ENCODE results near the gene CASP14. TPM values are rescaled to one million over a fixed set of nuclear protein-coding genes. Genes with fewer than 3 reads are reported as not detected.

The CASP14 gene
- total RNA-seq, 1 experiment from 2014 or later = not detected

- peaks cover 26% of the 10 kb centered on the region for H3K9me3 ChIP-seq
- H3K27me3 ChIP-seq = no peaks in the 10 kb centered on the region
- no peaks in the 10 kb centered on the region for H3K36me3 ChIP-seq
- no peak overlapping the region for H3K4me3 ChIP-seq
- DNase-seq = no peak
Measured at GRCh38 chr19:15099017-15099582, 49.8 kb downstream of the CASP14 start.

- no peaks in the 10 kb centered on the region for H3K36me3 ChIP-seq
- H3K4me3 ChIP-seq = no peak overlapping the region
- H3K27me3 ChIP-seq = no peaks in the 10 kb centered on the region
- H3K9me3 ChIP-seq = peaks cover 45% of the 10 kb centered on the region
- no peak for DNase-seq
Measured at GRCh38 chr19:15101479-15102082, 52.3 kb downstream of the CASP14 start.

GRCh38 chr19:15104003-15104402 is 54.7 kb downstream of the CASP14 start:
- Histone ChIP-seq H3K4me3 (no peak overlapping the region), H3K36me3 (peaks cover 12% of the 10 kb centered on the region), H3K27me3 (no peaks in the 10 kb centered on the region), H3K9me3 (peaks cover 45% of the 10 kb centered on the region)
- no peak for DNase-seq

- H3K27me3 ChIP-seq = no peaks in the 10 kb centered on the region
- H3K36me3 ChIP-seq = peaks cover 16% of the 10 kb centered on the region
- H3K4me3 ChIP-seq = no peak overlapping the region
- peaks cover 45% of the 10 kb centered on the region for H3K9me3 ChIP-seq
- no peak for DNase-seq
Measured at GRCh38 chr19:15104411-15104810, 55.1 kb downstream of the CASP14 start.

GRCh38 chr19:15105044-15105443 is 55.8 kb downstream of the CASP14 start:
- DNase-seq = no peak
- H3K27me3 ChIP-seq = no peaks in the 10 kb centered on the region
- H3K4me3 ChIP-seq = no peak overlapping the region
- H3K36me3 ChIP-seq = peaks cover 23% of the 10 kb centered on the region
- H3K9me3 ChIP-seq = peaks cover 45% of the 10 kb centered on the region

- Histone ChIP-seq H3K27me3 (no peaks in the 10 kb centered on the region), H3K9me3 (peaks cover 36% of the 10 kb centered on the region), H3K36me3 (peaks cover 45% of the 10 kb centered on the region), H3K4me3 (peak within 1 kb of the TSS; percentile 97)
- peak; percentile 83 for DNase-seq
Measured at GRCh38 chr19:15107061-15108010, 58.1 kb downstream of the CASP14 start, which contains the start of gene SYDE1. Gene SYDE1 (plus strand): TSS chr19:15107401. CDS start chr19:15107434, 33 bp downstream.

Other genes with a start within 250 kb of the CASP14 start
- gene OR7A5, start 214.3 kb upstream of the CASP14 start, total RNA-seq (2014; rRNA removed; shearing (Covaris generic); ENCODE audit: low replicate concordance) = not detected in 2 replicates
- gene OR7C1, start 214.3 kb upstream of the CASP14 start, total RNA-seq (2014; rRNA removed; shearing (Covaris generic); ENCODE audit: low replicate concordance) = not detected in 2 replicates
- not detected in 2 replicates for gene OR7A10, start 200.6 kb upstream of the CASP14 start, total RNA-seq (2014; rRNA removed; shearing (Covaris generic); ENCODE audit: low replicate concordance)
- not detected in 2 replicates for gene OR7A17, start 163.3 kb upstream of the CASP14 start, total RNA-seq (2014; rRNA removed; shearing (Covaris generic); ENCODE audit: low replicate concordance)
- not detected in 2 replicates for gene OR7C2, start 108.0 kb upstream of the CASP14 start, total RNA-seq (2014; rRNA removed; shearing (Covaris generic); ENCODE audit: low replicate concordance)
- gene SLC1A6, start 69.6 kb upstream of the CASP14 start, total RNA-seq (2014; rRNA removed; shearing (Covaris generic); ENCODE audit: low replicate concordance) = not detected in 2 replicates
- gene OR1I1, start 32.7 kb downstream of the CASP14 start, total RNA-seq (2014; rRNA removed; shearing (Covaris generic); ENCODE audit: low replicate concordance) = not detected in 2 replicates
- gene SYDE1, start 57.9 kb downstream of the CASP14 start, total RNA-seq (2014; rRNA removed; shearing (Covaris generic); ENCODE audit: low replicate concordance) = 90.8 and 120 TPM in 2 replicates
- 0.44 and 0.56 TPM in 2 replicates for gene NOTCH3, start 151.5 kb downstream of the CASP14 start, total RNA-seq (2014; rRNA removed; shearing (Covaris generic); ENCODE audit: low replicate concordance)
- gene EPHX3, start 183.0 kb downstream of the CASP14 start, total RNA-seq (2014; rRNA removed; shearing (Covaris generic); ENCODE audit: low replicate concordance) = not detected in 2 replicates

All from MG63 (cell line).